Hematopoietic multipotent progenitor cell (in vitro differentiated cells): ENCODE measurements around the gene ARHGEF39. TPM values are rescaled to one million over a fixed set of nuclear protein-coding genes. Genes with fewer than 3 reads are reported as not detected.

ENCODE experiments used
- DNase-seq, 3 donors: peaks; one replicate each; pipeline ENCODE4 v3.0.0-alpha.2; 2011 to 2015; ENCODE audit warnings: low read depth in 2 of 3, low spot score in 2 of 3
- total RNA-seq: library from RNA; depleted of rRNA; stranded (reverse); fragments of >200 nt; gene quantifications from one replicate; pipeline ENCODE4 v1.2.3, GENCODE V29; 2012

The ARHGEF39 gene, protein sequence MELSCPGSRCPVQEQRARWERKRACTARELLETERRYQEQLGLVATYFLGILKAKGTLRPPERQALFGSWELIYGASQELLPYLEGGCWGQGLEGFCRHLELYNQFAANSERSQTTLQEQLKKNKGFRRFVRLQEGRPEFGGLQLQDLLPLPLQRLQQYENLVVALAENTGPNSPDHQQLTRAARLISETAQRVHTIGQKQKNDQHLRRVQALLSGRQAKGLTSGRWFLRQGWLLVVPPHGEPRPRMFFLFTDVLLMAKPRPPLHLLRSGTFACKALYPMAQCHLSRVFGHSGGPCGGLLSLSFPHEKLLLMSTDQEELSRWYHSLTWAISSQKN
- total RNA-seq = 1.3 TPM

DNA sequence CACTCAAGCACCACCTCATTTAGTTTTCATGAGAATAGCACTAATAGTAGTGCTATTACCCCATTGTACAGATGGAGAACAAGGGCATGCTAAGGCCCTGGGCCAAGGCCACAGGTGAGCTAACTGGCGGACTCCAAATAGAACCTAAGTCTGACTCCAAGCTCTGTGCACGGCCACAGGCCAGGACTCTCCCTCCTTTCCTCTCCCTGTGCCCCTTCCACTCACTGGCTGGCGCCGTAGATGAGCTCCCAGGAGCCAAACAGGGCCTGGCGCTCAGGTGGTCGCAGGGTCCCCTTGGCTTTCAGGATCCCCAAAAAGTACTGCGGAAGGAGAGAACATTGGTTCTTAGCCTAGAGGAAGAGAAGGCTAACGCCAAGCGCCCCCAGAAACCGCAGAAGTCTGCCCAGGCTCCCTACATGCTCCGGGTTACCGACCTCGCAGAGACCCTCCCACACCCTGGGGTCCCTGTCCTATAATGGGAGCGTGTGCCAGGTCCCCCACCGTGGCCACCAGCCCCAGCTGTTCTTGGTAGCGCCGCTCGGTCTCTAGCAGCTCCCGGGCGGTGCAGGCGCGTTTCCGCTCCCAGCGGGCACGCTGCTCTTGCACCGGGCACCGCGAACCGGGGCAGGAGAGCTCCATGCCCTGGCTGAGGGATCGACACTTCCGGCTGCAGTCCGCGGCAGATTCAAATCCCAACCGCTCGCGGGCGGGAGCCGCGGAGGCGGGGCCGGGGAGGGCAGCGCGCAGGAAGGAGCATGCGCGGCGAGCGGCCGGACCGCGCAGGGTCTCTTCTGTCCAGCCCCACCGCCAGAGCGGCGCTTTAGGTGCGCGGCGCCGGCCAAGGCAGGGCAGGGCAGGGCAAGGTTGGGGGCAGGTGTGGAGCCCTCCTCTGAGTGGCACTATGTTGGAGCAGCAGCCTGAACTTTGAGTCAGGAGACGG is at the start of gene ARHGEF39:
TSS of gene ARHGEF39 (minus strand) at position 665 of the 940 bp plus-strand sequence. CDS start at position 639, 26 bp downstream.
- peak in 2 of 3 donors; percentile 53 to 57 for DNase-seq

DNA sequence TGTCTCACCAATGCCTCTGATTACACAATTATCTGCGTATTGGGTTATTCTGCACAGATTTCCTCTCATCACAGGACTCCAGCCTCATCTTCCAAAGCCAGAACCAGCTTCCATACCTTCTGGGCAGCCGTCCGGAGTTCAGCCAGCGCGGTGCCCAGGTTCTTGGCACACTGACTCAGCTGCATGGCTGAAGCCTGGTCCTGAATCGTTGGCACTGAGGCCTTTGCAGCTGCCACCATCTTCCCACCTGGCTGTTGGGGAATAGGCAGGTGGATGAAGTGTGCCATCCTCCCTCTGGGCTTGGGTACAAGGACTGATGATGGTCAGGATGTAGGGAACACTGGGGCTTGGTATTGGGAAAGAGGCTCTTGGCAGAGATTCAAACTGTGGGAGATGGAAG is 49.1 kb upstream of the ARHGEF39 start:
- DNase-seq = no peak

DNA sequence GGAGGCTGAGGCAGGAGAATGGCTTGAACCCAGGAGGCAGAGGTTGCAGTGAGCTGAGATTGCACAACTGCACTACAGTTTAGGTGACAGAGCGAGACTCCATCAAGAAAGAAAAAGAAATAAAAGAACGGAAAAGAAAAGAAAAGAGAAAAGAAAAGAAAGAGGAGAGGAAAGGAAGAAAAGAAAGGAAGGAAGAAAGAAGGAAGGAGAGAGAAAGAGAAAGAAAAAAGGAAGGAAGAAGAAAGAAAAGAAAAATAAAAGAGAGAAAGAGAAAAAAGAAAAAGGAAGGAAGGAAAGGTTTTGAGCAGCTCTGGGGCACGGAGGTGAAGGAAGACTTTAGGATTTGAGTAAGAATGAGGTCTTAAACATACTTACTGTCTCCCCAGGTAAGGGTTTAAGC is 48.6 kb upstream of the ARHGEF39 start:
- DNase-seq = no peak

DNA sequence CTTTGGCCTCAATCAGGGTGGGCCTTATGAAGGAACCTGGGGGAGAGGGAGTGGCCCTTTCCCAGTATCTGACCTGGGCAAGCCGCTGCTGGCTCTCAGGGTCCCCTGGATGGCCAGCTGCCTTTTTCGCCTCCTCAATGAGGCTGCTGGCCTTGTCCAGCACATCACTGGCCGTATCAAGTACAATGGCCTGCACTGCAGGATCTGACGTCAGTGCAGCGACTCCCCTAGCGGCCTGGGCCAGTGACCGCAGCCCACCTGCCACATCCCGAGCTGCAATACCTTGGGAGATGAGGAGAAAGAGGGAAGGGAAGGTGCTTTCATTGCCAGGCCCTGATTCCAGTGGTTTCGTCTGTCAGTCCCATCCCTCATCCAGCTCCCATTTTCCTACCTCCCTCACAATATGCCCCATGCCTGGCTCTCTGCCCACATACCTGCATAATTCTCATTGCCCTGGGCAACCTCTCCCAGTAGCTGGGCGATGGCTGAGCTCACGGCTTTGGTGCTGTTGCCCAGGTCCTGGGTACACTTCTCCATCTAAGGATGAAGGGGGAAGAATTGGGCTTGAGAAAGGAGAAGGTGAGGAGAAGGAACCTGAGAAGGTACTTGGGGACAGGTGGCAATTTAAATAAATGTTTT is 47.9 kb upstream of the ARHGEF39 start:
- no peak for DNase-seq

DNA sequence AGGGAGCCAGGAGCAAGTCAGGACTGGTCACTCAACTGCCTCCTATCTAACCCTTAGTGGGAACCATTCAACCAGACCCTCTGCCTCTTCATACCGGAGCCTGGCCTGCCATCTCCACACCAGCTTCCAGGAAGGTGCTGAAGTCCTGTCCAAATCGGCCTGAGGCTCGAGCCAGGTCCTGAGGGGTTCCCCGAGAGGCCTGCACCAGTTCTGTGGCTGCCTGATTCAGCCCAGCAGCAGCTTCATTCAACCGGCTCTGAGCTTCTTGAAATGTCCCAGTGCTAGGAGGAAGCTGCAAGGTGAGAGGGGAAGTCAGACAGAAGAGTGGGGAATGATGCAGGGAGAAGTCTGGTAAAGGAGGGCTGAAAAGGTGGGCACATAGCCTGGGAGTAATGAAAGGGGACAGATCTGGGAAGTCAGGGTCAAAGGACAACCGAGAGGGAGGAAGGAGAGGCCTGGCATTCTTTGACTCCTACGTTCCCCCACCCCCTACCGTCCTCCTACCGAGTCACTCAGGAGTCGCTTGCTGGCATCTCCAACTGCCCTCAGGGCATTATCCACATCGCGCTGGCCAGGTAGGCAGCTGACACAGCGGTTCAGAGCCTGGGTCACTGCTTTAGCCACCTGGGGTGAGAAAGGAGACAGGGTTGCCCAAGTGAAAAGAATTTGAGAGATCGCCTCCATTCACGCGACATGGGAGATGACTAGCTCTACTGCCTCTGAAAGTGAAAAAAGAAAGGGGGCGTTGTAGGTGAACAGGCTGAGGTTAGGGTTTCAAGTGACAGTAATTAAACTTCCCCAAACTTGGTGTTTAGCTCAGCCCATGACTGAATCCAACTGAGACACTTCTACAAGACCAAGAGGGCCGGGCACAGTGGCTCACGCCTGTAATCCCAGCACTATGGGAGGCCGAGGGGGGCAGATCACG is 46.8 kb upstream of the ARHGEF39 start:
- no peak for DNase-seq

DNA sequence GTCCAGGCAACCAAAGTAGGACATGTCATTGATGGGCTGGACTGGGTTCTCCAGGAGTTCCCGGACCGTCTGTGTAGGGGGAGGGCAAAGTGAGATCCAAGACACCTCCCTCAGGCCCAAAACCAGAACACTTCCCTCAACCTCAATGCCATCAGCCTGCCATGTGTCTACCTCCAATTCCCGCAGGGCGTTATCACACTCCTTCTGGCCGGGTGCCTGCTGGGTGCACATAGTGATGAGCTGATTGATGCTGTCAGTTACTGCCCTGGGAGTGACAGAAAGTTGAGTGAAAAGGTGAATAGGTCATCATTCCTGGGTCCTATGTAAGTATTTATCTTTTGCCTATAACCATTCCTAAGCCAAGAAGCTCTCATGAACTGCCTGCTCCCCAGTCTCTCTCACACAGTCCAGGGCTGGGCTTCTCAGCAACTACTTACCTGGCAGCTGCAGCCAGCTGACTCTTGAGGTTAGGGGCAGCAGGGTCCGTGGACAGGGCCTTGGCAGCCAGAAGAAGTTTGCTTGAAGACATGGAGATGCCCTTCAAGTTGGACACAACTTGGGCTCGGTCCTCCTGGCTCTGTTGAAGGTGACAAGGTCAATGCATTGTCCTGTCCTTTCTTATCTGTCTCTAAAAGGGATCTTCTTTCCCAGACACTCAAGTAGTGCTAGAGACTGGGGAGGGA is 46.0 kb upstream of the ARHGEF39 start:
- no peak for DNase-seq

DNA sequence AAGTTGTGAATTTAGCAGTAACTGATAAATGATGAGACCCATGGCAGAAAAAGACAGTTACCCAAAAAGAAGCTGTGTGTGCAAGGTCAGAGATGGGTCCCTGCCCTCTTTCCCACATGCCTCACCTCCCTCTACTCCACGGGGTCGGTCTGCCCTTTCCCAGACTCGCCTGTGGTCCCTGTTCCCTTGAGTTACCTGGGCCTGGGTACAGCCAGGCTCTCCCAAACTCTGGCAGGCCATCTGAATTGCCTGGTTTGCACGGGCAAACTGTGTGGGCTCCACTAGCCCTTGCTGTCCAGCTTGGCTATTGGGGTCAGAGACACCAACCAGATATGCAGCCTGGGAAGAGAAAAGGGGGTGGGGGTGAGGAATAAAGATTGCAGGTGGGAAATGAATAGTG is 43.2 kb upstream of the ARHGEF39 start:
- no peak for DNase-seq

DNA sequence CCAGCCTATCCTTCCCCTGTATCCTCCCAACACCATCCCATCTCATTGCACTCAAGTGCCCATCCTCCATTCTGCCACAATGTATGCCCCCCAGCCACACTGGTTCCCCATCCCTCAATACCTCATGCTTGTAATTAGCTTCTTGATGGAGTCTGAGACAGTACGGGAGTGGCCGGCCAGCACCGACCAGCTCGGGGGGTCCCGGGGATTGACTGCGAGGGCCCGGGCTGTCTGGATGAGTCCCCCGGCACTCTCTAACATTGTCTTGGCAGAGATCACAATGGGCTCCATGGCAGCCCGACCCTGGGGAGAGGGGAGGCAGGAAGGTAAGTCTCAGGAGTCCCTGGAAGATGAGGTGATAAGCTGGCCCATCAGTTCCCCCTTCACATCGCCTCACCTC is 42.0 kb upstream of the ARHGEF39 start:
- DNase-seq = no peak

DNA sequence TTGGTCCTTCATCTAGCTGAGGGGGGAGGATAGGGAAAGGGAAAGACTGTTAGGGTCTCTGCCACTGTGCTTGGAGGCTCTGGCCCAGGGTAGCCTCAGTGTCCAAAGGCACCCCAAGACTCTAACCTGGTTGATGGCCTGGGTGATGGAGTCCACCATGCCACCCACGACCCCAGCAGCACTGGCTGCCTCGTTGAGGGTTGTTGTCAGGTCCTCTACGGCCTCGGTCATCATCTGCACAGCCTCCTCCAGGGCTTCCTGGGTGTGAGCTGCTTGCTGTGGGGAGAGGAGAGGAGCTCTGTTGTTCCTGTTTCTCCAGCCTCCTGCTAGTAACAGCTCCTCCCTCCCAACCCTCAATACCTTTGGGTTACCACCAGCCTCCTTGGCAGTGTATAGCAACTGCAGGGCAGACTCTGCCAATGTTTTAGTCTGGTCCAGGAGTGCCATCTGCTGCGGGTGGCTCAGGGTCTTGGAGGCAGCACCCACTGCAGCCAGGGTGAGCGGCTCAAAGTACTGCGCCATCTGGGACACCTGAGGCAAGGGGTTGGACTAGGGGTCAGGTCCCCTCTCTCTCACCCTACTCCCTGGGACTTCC is 40.9 kb upstream of the ARHGEF39 start:
- no peak for DNase-seq

DNA sequence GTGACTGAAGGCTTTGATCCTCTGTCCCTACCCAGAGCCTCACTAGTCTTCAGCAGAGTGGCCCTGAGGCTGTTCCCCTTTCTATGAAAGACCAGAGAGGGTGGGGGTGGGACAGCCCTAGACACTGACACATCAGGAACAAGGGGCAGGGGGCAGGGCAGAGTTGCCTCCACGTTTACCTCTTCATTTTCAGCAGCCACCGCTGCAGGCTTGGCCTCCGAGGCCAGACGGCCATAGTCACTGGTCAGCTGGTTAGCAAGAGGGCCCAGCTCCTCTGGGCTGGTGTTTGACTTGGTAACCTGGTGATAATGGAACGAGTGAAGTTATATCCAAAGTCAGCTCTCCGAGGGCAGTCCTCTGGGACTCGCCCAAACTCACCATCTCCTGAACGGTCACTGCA is 40.4 kb upstream of the ARHGEF39 start:
- DNase-seq = no peak

DNA sequence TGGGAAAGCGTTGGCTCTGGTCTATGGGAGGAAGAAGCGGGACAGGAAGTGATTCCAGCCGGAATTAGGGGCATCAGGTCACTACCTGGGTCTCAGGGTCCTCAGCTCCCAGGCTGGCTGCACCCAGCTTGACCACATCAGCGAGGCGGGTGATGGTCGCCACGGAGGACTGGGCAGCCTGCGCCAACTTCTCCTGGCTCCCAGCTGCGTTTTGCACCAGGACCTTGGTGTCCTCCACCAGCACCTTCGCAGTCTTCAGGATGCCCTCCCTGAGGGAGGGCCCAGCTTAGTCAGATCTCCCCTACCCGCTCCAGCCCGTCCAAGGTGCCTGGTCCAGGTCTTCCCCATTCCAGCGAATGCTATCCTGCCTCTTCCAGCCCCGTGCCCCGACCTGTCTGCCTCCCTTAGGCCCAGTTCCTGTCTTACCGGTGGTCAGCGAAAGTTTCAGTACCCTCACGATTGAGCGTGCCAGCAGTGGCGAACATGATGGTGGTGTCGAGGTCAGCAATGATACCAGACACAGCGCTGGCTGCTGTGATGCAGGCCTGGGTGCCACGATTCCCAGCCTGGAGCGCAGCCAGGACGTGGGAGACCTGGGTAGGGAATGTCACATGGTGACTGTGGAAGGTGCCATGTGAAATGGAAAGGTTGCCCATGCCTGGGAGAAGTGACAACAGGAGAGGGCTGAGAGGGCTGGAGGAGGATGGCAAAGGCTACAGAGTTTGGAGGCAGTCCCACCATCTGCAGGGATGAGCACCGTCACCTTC is 39.1 kb upstream of the ARHGEF39 start:
- no peak for DNase-seq

DNA sequence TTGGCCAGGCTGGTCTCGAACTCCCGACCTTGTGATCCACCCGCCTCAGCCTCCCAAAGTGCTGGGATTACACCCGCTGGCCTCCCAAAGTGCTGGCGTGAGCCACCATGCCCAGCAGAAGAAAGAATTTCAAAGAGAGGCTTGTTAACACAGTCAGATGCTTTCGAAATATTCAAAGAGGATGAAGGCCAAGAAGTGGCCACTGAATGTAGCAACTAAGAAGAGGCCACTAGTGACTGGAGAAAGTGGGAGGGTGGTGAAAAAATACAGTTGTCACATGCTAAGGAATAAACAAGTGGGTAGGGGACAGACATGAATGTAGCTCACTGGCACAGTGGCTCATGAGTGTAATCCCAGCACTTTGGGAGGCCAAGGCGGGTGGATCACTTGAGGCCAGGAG is 37.7 kb upstream of the ARHGEF39 start:
- DNase-seq = no peak

DNA sequence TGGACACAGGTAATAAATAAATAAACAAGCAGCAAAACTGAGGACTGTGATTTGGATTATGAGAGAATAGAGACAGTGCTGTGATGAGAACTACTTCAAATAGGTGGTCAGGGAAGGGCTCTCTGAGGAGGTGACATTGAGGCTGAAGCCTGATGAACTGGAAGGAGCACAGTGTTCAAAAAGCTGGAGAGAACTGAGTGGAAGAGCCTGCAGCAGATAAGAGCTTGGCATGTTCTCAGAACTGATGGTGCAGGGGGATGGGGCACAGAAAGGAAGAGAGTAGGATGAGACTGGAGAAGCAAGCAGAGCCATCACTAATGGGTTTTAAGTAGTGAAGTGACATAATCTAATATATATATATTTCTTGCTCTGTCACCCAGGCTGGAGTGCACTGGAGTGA is 35.9 kb upstream of the ARHGEF39 start:
- no peak for DNase-seq

DNA sequence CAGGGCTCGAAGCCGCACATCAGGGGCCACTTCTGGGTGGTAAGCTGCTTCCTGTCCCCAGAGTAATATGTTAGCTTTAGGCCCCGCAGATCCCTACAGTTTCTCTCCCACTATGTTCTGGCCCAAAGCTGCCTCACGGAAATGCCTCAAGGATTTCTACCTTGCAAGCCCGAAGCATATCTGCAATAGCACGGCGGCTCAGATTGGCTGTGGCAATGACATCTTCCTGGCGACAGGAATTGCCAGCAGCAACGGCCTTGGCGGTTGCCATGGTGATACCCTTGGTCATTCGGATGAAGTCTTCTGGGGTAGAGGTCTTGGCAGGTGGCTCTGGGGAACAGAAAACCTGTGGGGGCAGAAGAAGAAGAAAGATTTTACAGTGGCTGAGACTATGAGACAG is 35.0 kb upstream of the ARHGEF39 start:
- DNase-seq = no peak

DNA sequence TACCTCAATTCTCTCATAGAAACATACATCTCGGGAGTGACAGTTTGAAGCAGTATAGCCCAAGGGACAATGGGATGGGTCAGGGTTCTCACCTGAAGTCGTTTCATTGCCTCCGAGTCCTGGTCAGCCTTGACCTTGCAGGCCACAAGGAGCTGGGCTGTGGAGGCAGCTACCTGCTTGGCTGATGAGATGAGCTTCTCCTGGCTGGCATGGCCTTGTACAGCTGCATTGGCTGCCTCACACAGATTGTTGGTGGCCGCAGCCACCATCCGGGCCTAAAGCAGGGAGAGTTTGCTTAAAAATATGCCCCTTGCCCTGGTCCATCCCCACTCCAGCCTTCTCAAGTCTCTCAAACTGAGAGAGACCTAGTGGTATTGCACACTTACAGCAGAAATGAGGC is 33.2 kb upstream of the ARHGEF39 start:
- no peak for DNase-seq

DNA sequence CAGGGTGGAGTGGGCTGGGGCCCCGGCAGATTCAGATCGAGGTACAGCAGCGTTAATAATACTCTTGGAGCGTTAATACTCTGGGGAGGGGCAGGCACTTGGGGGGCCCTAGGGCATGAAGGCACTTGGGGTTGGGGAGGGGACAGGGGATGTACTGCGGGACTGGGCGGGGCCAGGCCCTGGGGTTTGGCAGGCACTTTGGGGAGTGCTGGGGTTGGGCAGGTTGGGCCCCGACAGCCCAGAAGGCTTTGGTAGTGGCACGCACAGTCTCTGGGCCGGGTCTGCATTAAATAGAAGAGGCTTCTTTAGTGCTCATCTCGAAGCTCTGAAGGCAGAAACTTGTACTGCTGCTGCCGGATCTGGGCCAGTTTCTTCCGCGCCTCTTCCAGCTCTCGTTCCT is 32.5 kb upstream of the ARHGEF39 start:
- DNase-seq = no peak

DNA sequence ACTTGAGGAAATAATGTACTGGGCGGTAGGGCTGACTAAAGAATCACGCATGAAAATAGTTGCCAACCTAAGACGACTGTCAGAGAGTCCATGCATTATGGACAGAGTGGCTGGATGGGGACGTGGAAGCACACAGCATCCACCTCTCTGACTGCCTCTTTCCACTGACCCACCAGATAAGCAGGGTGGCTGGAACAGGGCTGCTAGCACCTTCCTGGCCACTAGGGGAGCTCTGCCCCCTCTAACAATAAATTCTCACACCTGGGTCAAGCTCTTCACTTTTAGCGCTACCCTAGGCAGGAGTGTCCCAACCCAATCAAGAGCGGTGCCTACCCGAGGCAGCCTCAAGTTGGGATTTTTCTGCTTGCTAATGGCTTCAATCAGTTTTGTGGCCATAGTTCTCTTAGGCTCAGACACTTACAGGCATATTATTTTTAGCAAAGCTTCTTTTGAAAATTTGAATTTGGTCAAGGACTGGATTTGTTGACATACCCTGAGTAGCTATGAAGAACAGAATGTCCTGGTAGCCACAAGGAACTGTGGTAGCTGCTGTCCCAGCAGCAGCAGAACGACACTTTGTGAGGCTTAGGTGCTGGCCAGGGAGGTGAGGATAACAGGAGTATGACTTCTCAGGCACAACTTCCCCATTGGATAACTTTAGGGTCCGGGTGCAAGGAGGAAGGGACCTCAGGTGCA is 31.7 kb upstream of the ARHGEF39 start:
- DNase-seq = peak; percentile 26 to 51 (median 44)

DNA sequence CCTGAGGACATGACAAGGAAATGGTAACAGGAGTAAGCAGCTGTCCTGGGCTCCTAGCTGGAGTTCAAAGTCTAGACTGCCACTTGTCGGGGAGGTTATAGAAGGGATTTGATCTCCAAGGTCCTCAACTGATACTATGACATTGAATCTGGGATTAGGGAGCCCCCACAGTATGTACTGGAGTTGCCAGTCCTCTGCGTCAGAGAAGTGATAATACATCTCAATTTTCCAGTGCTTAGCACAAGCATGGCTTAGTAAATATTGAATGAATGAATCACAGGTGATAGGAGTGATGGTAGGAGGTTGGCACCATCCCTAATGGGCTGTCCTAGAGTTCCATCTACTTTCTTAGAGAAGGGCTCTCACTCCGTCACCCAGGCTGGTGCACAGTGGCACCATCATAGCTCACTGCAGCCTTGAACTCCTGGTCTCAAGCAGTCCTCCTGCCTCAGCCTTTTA is 31.0 kb upstream of the ARHGEF39 start:
- DNase-seq = no peak
